GM12878 (cell line): ENCODE results near the gene SMG6. TPM values are rescaled to one million over a fixed set of nuclear protein-coding genes. Genes with fewer than 3 reads are reported as not detected.

ENCODE experiments used
- BMI1 ChIP-seq: fragments of 450-650 bp; IDR thresholded peaks from 2 replicates; pipeline ENCODE4 v1.6.1; 2016; ENCODE audit warnings: mild to moderate bottlenecking, moderate library complexity, borderline replicate concordance
- CHD1 ChIP-seq: IDR thresholded peaks from 2 replicates; pipeline ENCODE4 v1.6.1; 2012; ENCODE audit warnings: low read depth, low read length, improper control_type of control experiment
- ESRRA ChIP-seq: IDR thresholded peaks from 2 replicates; pipeline ENCODE4 v1.6.1; 2012; ENCODE audit warnings: mild to moderate bottlenecking, low read length, improper control_type of control experiment
- GATAD2B ChIP-seq: fragments of 450-650 bp; conservative IDR thresholded peaks from 2 replicates; pipeline ENCODE4 v1.6.1; 2017; ENCODE audit warnings: low read depth, mild to moderate bottlenecking, moderate library complexity
- IRF4 ChIP-seq: IDR thresholded peaks from 2 replicates; pipeline ENCODE4 v1.6.1; 2011; ENCODE audit warnings: low read depth, low read length
- MTA2 ChIP-seq: fragments of 450-650 bp; IDR thresholded peaks from 2 replicates; pipeline ENCODE4 v1.6.1; 2016; ENCODE audit warnings: low read depth, mild to moderate bottlenecking, moderate library complexity
- NFYB ChIP-seq: IDR thresholded peaks from 2 replicates; pipeline ENCODE4 v1.6.1; 2011; ENCODE audit warnings: low read depth, mild to moderate bottlenecking, low read length, improper control_type of control experiment, moderate library complexity; ENCODE audit not compliant: insufficient read depth
- SMAD5 ChIP-seq: IDR thresholded peaks from 2 replicates; pipeline ENCODE4 v1.6.1; 2016; ENCODE audit warnings: antibody characterized with exemption, low read depth
- SREBF1 ChIP-seq: IDR thresholded peaks from 2 replicates; pipeline ENCODE4 v1.6.1; 2012; ENCODE audit warnings: mild to moderate bottlenecking, low read length
- STAT1 ChIP-seq: fragments of 450-650 bp; conservative IDR thresholded peaks from 2 replicates; pipeline ENCODE4 v1.6.1; 2014; ENCODE audit warnings: antibody characterized with exemption, mild to moderate bottlenecking
- polyA plus RNA-seq, 11 experiments: library from polyadenylated mRNA; depleted of rRNA in 4 of 11; unstranded in 6 of 11; stranded (reverse) in 5 of 11; fragments of >200 nt; fragmentation: Nextera tagmentation in 4 of 11; fragmentation: Illumina TruSeq in 1 of 11; extraction: Ambion mirVana in 4 of 11; extraction: Trizol in 1 of 11; gene quantifications; 1 replicate in 1 of 11; 2 replicates in 10 of 11; pipeline versions ENCODE4 v1.2.1 to v1.2.3, GENCODE V29; 2011 to 2016; ENCODE audit warnings: inconsistent platforms in 2 of 11, missing spikeins in 2 of 11, low read depth in 1 of 11
- total RNA-seq, 4 experiments: library from RNA; depleted of rRNA in 3 of 4; stranded (reverse); fragments of >200 nt in 3 of 4; fragmentation: Illumina TruSeq in 1 of 4; extraction: Trizol in 1 of 4; gene quantifications; 2 replicates each; pipeline versions ENCODE4 v1.2.1 to v1.2.3, GENCODE V29; 2013 to 2021
- TF ChIP-seq, protein P1 (sequence below): fragments of 450-650 bp; formaldehyde crosslinking; IDR thresholded peaks from 2 replicates; pipeline ENCODE4 v1.4.0; 2022; ENCODE audit warnings: mild to moderate bottlenecking, moderate library complexity
- TF ChIP-seq, protein P2 (sequence below): fragments of 450-650 bp; IDR thresholded peaks from 2 replicates; pipeline ENCODE4 v1.6.1; 2017; ENCODE audit warnings: antibody characterized with exemption, mild to moderate bottlenecking, moderate library complexity
- TF ChIP-seq, protein P3 (sequence below): IDR thresholded peaks from 2 replicates; pipeline ENCODE4 v1.6.1; 2012; ENCODE audit warnings: low read depth, low read length, improper control_type of control experiment
- TF ChIP-seq, protein P4 (sequence below): IDR thresholded peaks from 2 replicates; pipeline ENCODE4 v1.6.1; 2012; ENCODE audit warnings: improper control_type of control experiment, low read depth, low read length; ENCODE audit not compliant: insufficient replicate concordance
- TF ChIP-seq, protein P5 (sequence below): fragments of 150-350 bp; IDR thresholded peaks from 2 replicates; pipeline ENCODE4 v1.6.1; 2016; ENCODE audit warnings: low read depth, low read length

Gene SMG6
- total and polyA plus RNA-seq, 10 of the 15 experiments (the other 5 are each of a cell fraction or from before 2014, with no cell fraction given), result 0.58 to 28.7 (median 15.7) TPM

DNA sequence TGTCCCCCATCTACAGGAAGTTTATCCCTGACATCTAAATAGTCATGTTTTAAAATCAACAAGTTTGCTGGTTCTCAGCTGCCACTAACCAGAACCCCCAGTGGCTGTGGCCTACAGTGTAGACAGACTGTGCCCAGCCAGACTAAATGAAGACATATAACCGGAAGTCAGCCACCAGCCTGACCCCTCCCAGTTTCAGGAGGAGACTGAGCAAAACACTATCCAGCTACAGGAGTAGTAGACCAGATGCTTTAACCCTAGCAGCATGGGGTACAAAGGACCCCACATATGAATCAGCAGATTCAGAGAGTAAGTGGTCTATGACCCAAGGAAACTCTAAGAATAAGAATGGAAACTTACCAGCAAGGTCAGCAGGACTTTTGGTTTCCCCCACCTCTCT lies 165.3 kb downstream of the SMG6 start (continued):
- TF ChIP-seq, protein P1, sequence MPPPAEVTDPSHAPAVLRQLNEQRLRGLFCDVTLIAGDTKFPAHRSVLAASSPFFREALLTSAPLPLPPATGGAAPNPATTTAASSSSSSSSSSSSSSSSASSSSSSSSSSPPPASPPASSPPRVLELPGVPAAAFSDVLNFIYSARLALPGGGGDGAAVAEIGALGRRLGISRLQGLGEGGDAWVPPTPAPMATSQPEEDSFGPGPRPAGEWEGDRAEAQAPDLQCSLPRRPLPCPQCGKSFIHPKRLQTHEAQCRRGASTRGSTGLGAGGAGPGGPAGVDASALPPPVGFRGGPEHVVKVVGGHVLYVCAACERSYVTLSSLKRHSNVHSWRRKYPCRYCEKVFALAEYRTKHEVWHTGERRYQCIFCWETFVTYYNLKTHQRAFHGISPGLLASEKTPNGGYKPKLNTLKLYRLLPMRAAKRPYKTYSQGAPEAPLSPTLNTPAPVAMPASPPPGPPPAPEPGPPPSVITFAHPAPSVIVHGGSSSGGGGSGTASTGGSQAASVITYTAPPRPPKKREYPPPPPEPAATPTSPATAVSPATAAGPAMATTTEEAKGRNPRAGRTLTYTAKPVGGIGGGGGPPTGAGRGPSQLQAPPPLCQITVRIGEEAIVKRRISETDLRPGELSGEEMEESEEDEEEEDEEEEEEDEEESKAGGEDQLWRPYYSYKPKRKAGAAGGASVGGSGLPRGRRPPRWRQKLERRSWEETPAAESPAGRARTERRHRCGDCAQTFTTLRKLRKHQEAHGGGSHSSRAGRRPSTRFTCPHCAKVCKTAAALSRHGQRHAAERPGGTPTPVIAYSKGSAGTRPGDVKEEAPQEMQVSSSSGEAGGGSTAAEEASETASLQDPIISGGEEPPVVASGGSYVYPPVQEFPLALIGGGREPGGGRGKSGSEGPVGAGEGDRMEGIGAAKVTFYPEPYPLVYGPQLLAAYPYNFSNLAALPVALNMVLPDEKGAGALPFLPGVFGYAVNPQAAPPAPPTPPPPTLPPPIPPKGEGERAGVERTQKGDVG (CRISPR knock-in tag), result no peak
- TF ChIP-seq SMAD5 (no peak), MTA2 (no peak; the same call in 1 of the 2 replicates), IRF4 (no peak), STAT1 (no peak), GATAD2B (no peak), CHD1 (no peak), ESRRA (no peak), NFYB (no peak), BMI1 (no peak), SREBF1 (no peak)
- TF ChIP-seq, protein P2, sequence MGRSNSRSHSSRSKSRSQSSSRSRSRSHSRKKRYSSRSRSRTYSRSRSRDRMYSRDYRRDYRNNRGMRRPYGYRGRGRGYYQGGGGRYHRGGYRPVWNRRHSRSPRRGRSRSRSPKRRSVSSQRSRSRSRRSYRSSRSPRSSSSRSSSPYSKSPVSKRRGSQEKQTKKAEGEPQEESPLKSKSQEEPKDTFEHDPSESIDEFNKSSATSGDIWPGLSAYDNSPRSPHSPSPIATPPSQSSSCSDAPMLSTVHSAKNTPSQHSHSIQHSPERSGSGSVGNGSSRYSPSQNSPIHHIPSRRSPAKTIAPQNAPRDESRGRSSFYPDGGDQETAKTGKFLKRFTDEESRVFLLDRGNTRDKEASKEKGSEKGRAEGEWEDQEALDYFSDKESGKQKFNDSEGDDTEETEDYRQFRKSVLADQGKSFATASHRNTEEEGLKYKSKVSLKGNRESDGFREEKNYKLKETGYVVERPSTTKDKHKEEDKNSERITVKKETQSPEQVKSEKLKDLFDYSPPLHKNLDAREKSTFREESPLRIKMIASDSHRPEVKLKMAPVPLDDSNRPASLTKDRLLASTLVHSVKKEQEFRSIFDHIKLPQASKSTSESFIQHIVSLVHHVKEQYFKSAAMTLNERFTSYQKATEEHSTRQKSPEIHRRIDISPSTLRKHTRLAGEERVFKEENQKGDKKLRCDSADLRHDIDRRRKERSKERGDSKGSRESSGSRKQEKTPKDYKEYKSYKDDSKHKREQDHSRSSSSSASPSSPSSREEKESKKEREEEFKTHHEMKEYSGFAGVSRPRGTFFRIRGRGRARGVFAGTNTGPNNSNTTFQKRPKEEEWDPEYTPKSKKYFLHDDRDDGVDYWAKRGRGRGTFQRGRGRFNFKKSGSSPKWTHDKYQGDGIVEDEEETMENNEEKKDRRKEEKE, result no peak
- TF ChIP-seq, protein P3, sequence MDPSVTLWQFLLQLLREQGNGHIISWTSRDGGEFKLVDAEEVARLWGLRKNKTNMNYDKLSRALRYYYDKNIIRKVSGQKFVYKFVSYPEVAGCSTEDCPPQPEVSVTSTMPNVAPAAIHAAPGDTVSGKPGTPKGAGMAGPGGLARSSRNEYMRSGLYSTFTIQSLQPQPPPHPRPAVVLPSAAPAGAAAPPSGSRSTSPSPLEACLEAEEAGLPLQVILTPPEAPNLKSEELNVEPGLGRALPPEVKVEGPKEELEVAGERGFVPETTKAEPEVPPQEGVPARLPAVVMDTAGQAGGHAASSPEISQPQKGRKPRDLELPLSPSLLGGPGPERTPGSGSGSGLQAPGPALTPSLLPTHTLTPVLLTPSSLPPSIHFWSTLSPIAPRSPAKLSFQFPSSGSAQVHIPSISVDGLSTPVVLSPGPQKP, result peak; percentile 72; the same call in 1 of the 2 replicates
- TF ChIP-seq, protein P4, sequence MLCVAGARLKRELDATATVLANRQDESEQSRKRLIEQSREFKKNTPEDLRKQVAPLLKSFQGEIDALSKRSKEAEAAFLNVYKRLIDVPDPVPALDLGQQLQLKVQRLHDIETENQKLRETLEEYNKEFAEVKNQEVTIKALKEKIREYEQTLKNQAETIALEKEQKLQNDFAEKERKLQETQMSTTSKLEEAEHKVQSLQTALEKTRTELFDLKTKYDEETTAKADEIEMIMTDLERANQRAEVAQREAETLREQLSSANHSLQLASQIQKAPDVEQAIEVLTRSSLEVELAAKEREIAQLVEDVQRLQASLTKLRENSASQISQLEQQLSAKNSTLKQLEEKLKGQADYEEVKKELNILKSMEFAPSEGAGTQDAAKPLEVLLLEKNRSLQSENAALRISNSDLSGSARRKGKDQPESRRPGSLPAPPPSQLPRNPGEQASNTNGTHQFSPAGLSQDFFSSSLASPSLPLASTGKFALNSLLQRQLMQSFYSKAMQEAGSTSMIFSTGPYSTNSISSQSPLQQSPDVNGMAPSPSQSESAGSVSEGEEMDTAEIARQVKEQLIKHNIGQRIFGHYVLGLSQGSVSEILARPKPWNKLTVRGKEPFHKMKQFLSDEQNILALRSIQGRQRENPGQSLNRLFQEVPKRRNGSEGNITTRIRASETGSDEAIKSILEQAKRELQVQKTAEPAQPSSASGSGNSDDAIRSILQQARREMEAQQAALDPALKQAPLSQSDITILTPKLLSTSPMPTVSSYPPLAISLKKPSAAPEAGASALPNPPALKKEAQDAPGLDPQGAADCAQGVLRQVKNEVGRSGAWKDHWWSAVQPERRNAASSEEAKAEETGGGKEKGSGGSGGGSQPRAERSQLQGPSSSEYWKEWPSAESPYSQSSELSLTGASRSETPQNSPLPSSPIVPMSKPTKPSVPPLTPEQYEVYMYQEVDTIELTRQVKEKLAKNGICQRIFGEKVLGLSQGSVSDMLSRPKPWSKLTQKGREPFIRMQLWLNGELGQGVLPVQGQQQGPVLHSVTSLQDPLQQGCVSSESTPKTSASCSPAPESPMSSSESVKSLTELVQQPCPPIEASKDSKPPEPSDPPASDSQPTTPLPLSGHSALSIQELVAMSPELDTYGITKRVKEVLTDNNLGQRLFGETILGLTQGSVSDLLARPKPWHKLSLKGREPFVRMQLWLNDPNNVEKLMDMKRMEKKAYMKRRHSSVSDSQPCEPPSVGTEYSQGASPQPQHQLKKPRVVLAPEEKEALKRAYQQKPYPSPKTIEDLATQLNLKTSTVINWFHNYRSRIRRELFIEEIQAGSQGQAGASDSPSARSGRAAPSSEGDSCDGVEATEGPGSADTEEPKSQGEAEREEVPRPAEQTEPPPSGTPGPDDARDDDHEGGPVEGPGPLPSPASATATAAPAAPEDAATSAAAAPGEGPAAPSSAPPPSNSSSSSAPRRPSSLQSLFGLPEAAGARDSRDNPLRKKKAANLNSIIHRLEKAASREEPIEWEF, result no peak
- TF ChIP-seq, protein P5, sequence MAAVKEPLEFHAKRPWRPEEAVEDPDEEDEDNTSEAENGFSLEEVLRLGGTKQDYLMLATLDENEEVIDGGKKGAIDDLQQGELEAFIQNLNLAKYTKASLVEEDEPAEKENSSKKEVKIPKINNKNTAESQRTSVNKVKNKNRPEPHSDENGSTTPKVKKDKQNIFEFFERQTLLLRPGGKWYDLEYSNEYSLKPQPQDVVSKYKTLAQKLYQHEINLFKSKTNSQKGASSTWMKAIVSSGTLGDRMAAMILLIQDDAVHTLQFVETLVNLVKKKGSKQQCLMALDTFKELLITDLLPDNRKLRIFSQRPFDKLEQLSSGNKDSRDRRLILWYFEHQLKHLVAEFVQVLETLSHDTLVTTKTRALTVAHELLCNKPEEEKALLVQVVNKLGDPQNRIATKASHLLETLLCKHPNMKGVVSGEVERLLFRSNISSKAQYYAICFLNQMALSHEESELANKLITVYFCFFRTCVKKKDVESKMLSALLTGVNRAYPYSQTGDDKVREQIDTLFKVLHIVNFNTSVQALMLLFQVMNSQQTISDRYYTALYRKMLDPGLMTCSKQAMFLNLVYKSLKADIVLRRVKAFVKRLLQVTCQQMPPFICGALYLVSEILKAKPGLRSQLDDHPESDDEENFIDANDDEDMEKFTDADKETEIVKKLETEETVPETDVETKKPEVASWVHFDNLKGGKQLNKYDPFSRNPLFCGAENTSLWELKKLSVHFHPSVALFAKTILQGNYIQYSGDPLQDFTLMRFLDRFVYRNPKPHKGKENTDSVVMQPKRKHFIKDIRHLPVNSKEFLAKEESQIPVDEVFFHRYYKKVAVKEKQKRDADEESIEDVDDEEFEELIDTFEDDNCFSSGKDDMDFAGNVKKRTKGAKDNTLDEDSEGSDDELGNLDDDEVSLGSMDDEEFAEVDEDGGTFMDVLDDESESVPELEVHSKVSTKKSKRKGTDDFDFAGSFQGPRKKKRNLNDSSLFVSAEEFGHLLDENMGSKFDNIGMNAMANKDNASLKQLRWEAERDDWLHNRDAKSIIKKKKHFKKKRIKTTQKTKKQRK, result no peak
